ENCODE results near the gene PRAME.
"Not testable (repeated sequence)": the region's sequence is repeated elsewhere in the genome, so short reads cannot be mapped to it uniquely, and the experiment has no call there.

The PRAME gene, protein sequence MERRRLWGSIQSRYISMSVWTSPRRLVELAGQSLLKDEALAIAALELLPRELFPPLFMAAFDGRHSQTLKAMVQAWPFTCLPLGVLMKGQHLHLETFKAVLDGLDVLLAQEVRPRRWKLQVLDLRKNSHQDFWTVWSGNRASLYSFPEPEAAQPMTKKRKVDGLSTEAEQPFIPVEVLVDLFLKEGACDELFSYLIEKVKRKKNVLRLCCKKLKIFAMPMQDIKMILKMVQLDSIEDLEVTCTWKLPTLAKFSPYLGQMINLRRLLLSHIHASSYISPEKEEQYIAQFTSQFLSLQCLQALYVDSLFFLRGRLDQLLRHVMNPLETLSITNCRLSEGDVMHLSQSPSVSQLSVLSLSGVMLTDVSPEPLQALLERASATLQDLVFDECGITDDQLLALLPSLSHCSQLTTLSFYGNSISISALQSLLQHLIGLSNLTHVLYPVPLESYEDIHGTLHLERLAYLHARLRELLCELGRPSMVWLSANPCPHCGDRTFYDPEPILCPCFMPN

DNA sequence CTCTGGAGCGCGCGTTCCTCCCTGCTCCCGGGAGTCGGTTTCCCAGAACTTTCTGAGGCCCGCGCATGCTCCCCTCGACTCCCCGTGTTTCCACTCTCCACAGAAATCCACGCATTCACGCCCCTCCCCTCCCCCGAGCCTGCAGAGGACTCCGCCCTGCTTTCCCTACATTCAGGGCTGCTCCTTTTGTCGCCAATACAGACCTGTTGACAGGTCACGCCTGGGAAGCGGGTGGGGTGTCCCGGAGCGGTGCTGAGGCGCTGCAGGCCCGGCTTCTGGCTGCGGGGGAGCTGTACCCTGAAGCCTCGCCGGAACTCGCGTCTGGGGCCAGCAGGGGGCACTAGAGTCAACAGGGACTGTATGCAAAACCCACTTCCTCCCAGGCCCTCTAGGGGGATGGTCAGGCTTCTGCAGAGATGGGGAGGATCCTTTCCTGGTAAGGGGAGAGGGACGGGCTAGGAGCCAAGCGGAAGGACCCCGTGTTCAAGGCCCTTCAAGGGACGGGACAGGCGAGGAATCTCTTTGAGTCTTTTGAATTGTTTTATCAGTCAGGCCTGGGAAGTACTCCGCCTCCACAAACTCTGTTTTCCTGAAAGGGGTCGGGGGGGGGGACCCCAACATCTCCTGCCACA lies at the start of gene PRAME:
TSS of gene PRAME (minus strand) at position 294 of the 632 bp plus-strand sequence. CDS start 2,433 bp downstream, outside the sequence.
- peak; percentile 65 for DNase-seq (ENCODE audit: low spot score)

DNA sequence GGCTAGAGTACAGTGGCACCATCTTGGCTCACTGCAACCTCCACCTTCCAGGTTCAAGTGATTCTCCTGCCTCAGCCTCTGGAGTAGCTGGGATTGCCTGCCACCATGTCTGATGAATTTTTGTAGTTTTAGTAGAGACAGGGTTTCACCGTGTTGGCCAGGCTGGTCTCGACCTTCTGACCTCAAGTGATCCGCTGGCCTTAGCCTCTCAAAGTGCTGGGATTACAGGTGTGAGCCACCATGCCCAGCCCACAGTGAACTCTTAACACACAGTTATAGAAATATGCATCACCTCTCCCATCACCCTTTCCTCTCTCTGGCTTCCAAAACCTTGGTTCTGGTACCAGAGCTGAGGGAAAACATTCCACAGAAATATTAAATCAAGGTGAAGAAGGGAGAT lies 49.0 kb upstream of the PRAME start:
- not testable (repeated sequence) for DNase-seq (ENCODE audit: low spot score)

DNA sequence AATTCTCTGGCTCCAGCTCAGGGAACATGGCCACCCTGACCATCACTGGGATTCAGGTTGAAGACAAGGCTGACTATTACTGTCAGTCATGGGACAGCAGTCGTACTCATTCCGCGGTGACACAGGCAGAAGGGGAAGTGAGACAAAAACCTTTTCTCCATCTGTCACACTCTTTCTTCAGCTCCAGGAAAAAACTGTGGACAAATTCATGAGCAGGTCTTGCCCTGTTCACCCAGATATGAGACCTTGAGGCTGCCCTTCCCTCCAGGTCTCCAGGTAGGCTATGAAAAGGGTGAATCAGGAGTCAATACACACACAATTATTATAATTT lies 46.0 kb upstream of the PRAME start:
- no peak for DNase-seq (ENCODE audit: low spot score)

DNA sequence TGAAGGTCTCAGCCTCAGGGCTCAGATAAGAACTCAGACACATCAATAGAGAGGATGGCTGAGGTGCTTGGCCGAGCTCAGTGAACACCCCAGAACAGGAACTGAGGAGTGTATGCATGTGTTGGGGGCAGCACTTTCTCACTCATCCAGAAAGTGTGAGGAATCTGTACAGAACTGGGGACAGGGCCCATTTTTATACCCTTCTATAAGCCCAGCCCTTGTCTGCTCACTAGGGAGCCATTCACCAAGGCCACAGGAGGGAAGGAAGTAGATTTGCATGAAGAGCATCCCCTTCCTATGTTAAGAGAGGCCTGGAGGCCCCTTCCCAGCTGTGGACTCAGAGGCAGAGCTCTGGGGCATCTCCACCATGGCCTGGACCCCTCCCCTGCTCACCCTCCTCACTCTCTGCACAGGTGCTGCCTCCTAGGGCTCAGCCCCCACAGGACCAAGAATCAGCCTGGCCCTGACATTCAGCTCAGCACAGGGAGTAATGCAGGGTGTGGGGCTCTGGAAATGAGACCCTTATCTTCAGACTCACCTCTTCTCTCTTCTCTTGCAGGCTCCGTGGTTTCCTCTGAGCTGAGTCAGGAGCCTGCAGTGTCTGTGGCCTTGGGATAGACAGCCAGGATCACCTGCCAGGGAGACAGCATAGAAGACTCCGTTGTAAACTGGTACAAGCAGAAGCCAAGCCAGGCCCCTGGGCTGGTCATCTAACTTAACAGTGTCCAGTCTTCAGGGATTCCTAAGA lies 45.4 kb upstream of the PRAME start:
- DNase-seq (ENCODE audit: low spot score), result no peak

DNA sequence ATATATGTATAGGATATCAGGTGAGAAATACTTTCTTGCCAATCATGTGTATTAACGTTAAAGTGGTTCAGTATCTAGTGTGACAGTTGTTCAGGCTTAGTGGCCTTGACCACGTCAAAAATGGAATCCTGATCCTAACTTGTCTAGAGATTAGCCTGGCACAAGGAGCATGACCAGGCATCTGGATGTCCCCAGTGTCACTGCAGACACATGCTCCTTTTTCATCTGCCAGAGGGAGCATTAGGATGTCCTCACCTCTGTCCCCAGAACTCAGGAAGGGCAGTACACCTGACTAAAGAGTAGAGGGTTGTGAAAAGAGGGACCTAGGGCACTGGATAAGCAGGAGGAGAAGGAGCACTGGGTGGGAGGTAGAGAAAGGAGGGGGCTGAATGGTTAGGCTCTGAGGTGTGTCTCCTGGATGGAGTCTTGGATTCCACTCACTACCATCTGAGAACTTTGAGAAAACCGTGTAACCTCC lies 44.4 kb upstream of the PRAME start:
- no peak for DNase-seq (ENCODE audit: low spot score)

DNA sequence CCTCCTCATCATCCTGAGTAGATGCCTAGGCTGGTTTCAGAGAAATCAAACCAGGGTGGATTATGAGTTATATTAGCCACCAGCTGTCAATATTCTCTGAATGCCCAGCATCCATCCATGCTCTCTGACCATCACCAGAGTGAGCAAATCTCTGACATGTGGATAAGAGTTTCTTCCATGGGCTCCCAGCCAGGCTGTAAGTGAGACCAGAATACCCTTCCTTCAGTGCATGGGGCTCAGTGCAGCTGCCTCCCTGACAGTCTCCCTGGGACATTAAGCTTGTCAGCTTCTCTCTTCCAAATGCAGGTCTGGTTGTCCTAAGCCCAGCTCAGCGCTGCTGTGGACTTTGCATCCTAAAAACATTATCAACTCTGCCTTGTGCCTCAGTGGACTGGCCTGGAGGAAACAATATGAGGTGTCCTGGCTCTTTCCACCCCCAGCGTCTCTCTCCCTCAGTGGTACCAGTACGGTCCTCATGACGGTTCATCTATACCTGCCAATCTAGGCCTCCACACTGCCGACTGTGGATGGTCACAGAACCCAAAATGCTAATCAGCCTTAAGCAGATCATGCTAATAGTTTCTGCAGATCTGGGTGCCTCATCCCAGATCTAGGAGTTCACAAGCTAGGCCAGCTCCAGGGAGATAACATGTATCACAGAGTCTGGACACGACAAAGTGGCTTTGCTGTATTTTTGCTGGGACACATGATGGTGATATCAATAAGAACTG lies 41.6 kb upstream of the PRAME start:
- no peak for DNase-seq (ENCODE audit: low spot score)

DNA sequence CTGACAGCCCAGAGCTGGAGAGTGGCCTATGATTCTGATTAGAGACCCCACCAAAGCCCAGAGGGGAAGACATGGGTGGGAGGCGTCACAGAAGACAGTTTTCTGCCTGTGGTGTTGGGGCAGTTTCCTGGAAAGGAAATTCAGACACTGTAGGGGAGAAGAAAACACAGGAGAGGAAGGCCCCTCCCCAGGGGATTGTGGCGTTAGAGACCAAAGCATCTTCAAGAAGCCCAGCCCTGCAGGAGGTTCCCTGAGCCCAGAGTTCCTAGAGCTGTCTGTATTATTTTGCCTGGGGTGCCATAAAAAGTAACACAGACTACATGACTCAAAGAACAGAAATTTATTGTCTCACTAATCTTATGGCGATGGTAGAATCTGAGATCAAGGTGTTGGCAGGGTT lies 40.2 kb upstream of the PRAME start:
- DNase-seq (ENCODE audit: low spot score), result no peak

DNA sequence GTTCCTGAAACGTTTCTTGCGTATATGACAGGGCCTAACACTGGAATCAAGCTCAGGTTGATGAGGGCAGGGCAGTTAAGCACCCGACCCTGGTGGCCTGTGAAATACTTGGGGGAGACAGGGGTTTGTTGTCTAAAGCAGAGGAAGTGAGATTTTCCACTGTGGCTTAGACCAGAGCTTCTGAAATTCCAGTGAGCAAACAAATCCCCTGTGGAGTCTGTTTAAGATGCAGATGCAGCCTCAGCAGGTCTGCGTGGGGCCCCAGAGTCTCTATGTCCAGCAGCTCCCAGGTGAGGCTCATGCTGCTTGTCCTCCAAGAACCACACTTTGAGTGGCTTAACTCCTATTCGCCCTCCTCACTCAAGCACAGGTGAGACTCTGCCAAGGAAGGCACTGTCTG lies 39.1 kb upstream of the PRAME start:
- no peak for DNase-seq (ENCODE audit: low spot score)

DNA sequence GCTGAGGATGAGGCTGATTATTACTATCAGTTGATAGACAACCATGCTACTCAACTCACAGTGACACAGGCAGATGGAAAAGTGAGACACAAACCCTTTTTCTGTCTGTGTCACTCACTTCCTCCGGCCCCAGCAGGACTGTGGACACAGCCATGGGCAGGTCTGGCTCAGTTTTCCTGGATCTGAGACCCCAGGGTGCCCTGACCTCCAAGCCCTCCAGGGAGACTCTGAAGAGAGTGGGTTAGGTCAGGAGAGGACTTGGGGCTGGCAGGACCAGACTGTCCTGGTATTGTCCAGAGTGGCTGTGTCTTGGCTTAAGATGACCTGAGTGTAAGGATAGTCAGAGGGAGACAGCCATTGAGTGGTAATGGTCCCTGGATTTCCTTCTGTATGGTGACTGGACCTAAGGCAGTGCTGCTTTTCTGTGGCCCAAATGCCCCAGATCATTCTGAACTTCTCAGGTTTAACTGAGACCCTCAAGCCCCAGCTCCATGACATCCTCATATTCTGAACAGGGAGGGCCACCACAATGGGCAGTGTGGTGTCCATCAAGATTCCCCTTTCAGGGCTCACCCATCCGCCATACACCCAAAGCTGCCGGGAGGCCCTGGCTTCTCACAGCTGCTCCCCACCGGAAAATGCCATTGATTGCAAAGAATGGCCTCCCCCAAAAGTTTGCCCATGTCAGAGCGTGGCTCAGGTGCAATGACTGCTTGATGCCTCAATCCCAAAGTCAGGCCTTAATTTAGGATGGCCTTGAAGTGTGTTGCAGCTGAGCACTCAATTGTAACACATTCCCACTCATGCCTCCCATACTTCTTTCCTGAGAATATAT lies 36.2 kb upstream of the PRAME start:
- DNase-seq (ENCODE audit: low spot score), result no peak

DNA sequence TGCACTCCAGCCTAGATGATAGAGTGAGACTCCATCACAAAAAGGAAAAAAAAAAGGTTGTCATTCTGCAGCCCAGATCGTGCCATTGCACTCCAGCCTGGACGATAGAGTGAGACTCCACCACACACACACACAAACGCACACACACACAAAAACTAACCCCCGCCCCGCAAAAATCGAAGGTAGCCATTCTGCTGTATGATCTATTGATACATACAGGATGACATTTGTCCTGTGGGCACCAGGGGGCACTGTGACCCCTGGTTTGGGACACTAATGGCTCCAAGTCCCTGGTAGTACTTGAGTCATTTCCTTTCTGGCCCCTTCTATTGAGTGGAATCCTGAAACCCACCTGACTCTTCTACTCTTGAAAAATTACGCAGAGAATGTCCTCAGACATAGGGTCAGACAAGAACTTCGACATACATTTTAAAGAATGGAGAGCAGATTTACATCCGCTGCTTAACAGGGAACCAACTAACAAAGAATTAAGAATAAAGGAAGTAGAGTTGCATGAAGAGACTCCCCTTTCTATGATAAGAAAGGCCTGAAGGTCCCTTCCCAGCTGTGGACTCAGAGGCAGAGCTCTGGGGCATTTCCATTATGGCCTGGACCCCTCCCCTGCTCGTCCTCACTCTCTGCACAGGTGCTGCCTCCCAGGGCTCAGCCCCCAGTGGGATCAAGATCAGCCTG lies 35.0 kb upstream of the PRAME start:
- DNase-seq (ENCODE audit: low spot score), result peak; percentile 44

DNA sequence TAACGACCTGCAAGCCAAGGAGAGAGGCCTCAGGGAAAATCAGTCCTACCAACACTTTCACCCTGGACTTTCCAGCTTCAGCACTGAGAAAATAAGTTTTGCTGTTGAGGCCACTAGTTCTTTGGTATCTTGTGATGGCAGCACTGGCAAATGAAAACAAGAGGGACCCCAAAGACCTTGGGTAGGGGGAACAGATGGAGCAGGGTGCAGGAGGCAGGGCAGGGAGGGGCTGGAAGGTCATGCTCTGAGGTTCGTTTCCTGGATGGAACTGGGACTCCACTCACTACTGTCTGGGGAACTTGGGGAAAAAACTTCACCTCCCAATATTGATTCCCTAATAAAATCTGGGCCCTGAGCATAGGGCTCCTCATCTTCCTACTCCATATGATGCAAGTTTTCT lies 34.2 kb upstream of the PRAME start:
- DNase-seq (ENCODE audit: low spot score), result no peak

DNA sequence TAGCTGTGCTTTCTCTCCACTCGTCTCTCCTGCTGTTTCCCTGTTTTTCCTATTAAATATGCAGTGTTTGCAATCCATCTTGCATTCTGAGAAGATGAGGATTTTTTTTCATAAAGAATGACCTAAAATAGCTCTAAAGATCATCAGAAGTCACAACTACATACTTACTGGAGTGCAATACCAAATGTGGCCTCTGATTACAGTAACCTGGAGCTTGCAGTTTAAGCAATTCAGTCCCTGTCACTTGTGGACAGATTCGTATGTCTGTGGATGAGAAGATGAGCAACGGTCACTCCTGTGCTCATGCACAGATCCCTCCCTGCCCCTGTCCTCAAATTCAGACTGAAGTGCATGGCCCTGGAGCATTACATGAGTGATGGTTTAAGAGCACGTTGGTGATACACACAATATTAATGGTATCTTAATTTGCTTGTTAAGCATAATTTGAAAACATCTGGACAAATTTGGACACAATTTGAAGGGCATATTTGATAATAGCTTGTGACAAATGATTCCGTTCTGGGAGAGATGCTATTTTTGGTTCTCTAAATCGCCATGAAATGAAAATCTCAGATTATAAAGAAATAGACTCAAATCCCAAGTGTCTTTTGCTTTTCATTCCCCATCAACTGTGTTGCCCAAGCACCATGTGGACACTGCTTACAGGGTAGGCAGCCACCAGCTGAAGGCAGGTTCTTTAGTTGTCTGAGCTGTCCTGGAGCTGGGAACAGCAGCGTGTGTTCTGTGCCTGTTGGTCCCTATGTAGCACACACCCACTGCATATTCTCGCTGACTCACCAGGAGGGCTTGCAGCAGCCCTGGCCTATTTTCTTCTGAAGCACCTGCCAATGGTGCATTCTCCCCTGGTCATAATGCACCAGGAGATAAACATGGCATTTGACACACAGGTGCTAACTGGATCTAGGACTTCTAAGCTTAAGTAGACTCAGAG lies 32.6 kb upstream of the PRAME start:
- DNase-seq (ENCODE audit: low spot score), result peak; percentile 15

DNA sequence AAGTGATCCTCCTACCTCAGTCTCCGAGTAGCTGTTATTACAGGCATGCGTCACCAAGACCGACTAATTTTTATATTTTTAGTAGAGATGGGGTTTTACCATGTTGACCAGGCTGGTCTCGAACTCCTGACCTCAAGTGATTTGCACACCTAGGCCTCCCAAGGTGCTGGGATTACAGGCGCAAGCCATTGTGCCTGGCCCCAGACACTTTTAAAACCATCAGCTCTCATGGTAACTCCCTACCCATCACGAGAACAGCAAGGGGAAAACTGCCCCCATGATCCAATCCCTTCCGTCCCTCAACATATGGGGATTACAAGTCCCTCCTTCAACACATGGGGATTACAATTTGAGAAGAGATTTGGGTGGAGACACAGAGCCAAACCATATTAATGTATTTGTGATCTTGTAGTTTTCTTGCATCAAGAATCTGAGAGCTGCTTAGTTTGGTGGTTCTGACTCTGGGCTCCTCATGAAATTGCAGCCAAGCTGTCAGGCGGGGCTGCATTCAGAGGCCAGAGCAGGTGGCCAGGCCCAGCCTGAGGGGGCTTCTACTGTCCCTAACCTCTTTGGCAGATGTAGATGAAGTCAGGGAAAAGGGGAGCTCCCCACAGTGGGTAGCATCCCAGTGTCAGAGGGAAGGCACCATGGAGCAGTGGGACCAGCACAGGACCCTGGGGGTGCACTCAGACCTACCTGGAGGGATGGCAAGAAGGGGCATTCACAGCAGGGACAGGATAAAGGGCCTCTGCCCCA lies 31.2 kb upstream of the PRAME start:
- no peak for DNase-seq (ENCODE audit: low spot score)

DNA sequence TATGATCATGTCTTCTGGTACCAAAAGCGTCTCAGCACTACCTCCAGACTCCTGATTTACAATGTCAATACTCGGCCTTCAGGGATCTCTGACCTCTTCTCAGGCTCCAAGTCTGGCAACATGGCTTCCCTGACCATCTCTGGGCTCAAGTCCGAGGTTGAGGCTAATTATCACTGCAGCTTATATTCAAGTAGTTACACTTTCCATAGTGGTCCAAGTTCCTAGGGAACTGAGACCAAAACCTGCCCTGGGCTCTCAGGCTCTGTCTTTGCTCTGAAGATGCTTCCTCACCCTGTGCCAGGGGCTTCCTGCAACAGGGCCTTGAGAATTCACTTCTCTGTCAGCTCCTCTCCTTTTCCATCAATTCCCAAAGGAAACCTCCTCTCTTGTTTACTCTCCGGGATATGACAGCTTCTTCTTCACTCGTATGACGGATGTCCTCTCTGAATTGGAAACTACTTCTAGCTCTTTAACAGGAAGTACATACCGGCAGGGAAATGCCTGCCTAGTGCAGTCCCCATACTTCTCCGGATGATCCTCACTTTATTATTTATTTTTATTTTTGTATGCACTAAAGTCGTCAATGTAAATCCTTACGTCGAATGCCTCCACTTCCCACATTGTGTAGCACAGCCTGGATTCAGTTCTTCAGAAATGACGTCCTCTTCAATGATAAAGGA lies 29.6 kb upstream of the PRAME start:
- no peak for DNase-seq (ENCODE audit: low spot score)

DNA sequence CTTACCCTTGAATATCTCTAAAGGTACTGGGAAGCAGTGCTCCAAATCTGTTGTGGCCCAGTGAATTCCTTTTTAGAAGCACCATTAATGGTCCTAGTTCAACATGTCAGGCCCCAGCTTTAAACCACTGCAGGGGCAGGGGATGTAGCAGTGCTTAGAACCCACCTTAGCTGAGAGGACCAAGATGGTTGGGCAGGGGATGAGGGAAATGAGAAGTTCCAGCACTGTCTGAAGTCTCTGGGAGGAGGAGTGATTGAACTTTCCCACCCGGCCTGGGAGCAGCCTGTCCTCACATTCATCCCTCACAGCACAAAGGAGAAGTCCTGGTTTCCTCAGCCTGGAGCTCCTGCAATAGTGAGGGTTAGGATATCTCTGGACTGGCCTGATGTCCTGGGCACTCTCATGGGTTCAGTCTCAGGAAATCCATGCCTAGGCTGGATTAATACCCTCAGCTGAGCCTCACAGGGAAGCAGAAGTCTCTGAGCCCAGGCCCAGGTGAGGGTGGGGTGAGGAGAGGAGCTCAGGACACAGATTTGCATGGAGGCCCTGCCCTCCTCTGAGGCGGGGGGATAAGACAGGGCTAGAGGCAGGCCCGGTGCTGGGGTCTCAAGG lies 28.6 kb upstream of the PRAME start:
- no peak for DNase-seq (ENCODE audit: low spot score)

DNA sequence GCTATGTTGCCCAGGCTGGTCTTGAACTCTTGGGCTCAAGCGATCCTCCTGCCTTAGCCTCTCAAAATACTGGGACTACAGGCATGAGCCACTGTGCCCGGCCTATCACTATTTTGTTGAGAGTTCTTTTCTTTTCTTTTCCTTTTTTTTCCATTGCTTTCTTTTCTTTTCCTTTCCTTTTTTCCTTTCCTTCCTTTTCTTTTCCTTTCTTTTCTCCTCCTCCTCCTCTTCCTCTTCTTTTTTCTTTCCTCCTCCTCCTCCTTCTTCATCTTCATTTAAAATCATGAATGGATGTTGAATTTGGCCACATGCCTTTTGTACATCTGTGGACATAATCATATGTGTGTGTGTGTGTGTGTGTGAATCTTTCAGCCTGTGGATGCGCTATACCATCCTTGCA lies 25.7 kb upstream of the PRAME start:
- DNase-seq (ENCODE audit: low spot score), result no peak

DNA sequence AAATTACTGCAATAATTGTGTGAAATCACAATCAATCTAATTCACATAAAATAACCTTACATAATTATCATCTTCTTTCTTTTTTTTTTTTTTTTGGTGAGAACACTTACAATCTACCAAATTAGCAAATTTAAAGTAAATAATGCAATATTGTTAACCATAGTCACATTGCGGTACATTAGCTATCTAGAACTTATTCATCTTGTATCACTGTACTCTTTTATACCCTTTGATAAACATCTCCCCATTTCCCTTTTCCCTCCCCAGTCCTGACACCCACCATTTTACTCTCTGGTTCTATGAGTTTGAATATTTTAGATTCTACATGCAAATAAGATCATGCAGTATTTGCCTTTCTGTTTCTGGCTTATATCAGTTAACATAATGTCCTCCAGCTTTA lies 24.0 kb upstream of the PRAME start:
- no peak for DNase-seq (ENCODE audit: low spot score)

DNA sequence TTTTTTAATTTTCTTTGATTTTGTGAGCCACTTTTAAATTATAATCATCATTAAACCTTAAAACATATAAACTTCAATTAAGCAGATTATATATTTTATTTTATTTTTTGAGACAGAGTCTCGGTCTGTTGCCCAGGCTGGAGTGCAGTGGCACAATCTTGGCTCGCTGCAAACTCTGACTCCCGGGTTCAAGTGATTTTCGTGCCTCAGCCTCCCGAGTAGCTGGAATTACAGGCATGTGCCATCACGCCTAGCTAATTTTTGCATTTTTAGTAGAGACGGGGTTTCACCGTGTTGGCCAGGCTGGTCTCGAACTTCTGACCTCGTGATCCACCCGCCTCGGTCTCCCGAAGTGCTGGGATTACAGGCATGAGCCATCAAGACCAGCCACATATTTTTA lies 22.5 kb upstream of the PRAME start:
- not testable (repeated sequence) for DNase-seq (ENCODE audit: low spot score)

Measured in SW480 (cell line).